ENCODE results near the gene TRAPPC2L. TPM values are rescaled to one million over a fixed set of nuclear protein-coding genes. Genes with fewer than 3 reads are reported as not detected.

The TRAPPC2L gene, protein sequence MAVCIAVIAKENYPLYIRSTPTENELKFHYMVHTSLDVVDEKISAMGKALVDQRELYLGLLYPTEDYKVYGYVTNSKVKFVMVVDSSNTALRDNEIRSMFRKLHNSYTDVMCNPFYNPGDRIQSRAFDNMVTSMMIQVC
- polyA plus RNA-seq: 10 to 100 TPM; 42.8 to 44.1 TPM

DNA sequence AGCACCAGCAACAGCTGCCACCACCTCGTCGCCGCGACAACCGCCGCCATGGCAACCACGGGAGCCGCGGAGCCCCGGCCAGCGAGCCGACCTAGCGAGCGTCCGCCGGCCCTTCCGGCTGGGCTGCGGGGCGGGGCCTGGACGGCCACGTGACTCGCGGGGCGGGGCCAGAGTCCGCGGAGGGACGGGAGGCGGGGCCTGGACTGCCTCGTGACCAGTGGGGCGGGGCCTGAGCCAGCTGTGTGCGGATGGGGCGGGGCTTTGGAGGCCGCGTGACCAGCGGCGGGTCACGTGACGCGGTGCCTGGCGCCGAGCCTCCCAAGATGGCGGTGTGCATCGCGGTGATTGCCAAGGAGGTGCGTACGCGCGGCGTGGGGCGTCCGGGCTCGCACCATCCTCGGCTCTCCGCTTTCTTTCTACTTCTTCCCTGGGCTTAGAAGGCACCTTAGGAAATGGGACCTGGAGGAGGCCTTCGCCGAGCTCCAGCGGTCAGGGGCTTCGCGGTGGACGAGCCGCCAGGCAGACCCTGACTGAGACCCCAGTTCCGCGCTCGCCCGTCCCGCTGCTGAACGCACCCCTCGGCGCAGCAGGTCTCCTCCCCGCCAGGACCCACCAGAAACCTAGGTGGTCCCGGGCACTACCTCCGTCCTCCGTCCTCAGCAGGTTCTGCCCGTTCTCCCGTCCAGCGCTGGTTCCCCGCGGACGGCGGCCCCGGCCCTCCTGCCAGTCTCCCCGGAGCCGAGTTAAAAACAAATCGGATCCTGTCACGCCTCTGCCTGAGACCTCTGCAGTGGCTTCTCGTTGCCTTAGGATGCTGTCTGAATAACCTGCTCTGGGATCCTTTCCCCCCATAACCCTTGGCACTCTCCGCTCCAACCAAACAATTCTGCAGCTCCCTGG, at the start of gene TRAPPC2L, which contains the start of gene GALNS:
Gene TRAPPC2L (plus strand): TSS at position 300 of the 900 bp plus-strand sequence. CDS start 24 bp downstream, at position 324.
Gene GALNS (minus strand): TSS at position 120 of the 900 bp plus-strand sequence. CDS start 70 bp downstream, at position 50.
- no peaks in the 10 kb centered on the region for H3K27me3 ChIP-seq (ENCODE audit: control insufficient read depth in 1 of 2, insufficient read depth in 2 of 2, low read length in 2 of 2)
- peaks cover 3 to 28% of the 10 kb centered on the region in 2 donors for H3K36me3 ChIP-seq (ENCODE audit: control insufficient read depth in 2 of 2, insufficient read depth in 2 of 2, low read length in 1 of 2)
- H3K4me3 ChIP-seq (ENCODE audit: low read depth in 1 of 2, low read length in 2 of 2): peak within 1 kb of the TSS; percentile 82 to 93
- H3K4me1 ChIP-seq (ENCODE audit: control insufficient read depth in 2 of 2, insufficient read depth in 2 of 2, low read length in 1 of 2): peaks cover 3 to 11% of the 10 kb centered on the region in 2 donors
- H3K27ac ChIP-seq (ENCODE audit: low read depth in 2 of 2, low read length in 1 of 2): peak within 1 kb of the TSS; percentile 78 to 89
- 0 to 1% methylated on average over 74 to 87 of the region's 87 CpGs for WGBS, 2 donors
- no peaks in the 10 kb centered on the region for H3K9me3 ChIP-seq (ENCODE audit: control insufficient read depth in 2 of 2, insufficient read depth in 1 of 2, low read depth in 1 of 2, low read length in 1 of 2)

DNA sequence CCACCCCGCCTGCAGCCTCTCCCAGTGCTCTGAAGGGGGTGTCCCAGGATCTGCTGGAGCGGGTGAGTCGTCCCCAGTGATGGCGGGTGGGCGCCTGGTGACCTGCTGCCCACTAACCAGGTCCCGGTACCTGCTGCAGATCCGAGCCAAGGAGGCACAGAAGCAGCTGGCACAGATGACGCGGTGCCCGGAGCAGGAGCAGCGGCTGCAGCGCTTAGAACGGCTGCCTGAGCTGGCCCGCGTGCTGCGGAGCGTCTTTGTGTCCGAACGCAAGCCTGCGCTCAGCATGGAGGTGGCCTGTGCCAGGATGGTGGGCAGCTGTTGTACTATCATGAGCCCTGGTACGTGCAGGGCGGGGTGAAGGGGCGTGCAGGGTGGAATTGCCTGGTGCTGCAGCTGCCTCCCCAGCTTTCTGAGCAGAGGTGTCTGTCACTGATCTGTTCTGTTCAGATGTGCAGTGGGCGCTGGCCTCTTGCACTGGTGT, 49.7 kb upstream of the TRAPPC2L start:
- H3K4me1 ChIP-seq (ENCODE audit: control insufficient read depth in 2 of 2, insufficient read depth in 2 of 2, low read length in 1 of 2): peaks cover 8 to 36% of the 10 kb centered on the region in 2 donors

DNA sequence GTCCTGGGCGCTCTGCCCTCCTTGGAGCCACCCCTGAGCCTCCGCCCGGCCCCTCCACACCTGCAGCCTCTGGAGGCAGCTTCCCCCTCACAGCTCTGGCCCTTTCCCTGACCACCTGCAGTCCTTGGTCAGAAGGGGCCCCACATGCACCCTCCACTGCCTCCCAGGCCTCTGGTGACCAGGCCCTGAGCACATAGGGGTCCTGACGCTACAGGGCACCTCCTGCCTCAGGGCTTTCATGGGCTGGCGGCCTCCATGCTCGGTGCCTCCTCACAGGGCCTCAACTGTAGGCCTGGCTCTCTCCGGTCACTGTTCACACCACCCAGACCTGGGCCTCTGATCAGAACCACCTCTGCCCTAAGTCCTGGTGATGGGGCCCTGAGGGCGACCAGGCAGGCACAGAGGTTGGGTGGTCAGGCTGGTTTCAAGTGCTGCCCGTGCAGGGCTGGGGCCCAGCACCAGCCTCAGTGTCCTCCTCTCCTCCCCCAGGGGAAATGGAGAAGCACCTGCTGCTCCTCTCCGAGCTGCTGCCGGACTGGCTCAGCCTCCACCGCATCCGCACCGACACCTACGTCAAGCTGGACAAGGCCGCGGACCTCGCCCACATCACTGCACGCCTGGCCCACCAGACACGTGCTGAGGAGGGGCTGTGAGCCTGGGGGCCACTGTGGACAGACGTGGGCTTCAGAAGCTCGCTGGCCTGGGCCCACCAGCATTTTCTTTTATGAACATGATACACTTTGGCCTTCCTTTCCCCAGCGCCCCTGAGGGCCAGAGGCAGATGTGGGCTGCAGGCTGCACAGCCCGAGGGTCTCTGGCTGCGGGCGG, 49.1 kb upstream of the TRAPPC2L start:
- Histone ChIP-seq H3K27me3 (ENCODE audit: control insufficient read depth in 1 of 2, insufficient read depth in 2 of 2, low read length in 2 of 2) (no peaks in the 10 kb centered on the region), H3K9me3 (ENCODE audit: control insufficient read depth in 2 of 2, insufficient read depth in 1 of 2, low read depth in 1 of 2, low read length in 1 of 2) (no peaks in the 10 kb centered on the region), H3K36me3 (ENCODE audit: control insufficient read depth in 2 of 2, insufficient read depth in 2 of 2, low read length in 1 of 2) (peaks cover 0 to 28% of the 10 kb centered on the region in 2 donors), H3K4me3 (ENCODE audit: low read depth in 1 of 2, low read length in 2 of 2) (no peak overlapping the region), H3K4me1 (ENCODE audit: control insufficient read depth in 2 of 2, insufficient read depth in 2 of 2, low read length in 1 of 2) (peaks cover 8 to 36% of the 10 kb centered on the region in 2 donors), H3K27ac (ENCODE audit: low read depth in 2 of 2, low read length in 1 of 2) (no peak overlapping the region)
- WGBS, 2 donors: 89 to 90% methylated on average over 26 of the region's 26 CpGs

More for the DNA sequence above, 49.7 kb upstream of the TRAPPC2L start:
- no peak overlapping the region for H3K4me3 ChIP-seq (ENCODE audit: low read depth in 1 of 2, low read length in 2 of 2)
- H3K9me3 ChIP-seq (ENCODE audit: control insufficient read depth in 2 of 2, insufficient read depth in 1 of 2, low read depth in 1 of 2, low read length in 1 of 2): no peaks in the 10 kb centered on the region
- no peaks in the 10 kb centered on the region for H3K27me3 ChIP-seq (ENCODE audit: control insufficient read depth in 1 of 2, insufficient read depth in 2 of 2, low read length in 2 of 2)
- H3K27ac ChIP-seq (ENCODE audit: low read depth in 2 of 2, low read length in 1 of 2): no peak overlapping the region
- 82 to 85% methylated on average over 24 of the region's 24 CpGs for WGBS, 2 donors
- peaks cover 0 to 28% of the 10 kb centered on the region in 2 donors for H3K36me3 ChIP-seq (ENCODE audit: control insufficient read depth in 2 of 2, insufficient read depth in 2 of 2, low read length in 1 of 2)

DNA sequence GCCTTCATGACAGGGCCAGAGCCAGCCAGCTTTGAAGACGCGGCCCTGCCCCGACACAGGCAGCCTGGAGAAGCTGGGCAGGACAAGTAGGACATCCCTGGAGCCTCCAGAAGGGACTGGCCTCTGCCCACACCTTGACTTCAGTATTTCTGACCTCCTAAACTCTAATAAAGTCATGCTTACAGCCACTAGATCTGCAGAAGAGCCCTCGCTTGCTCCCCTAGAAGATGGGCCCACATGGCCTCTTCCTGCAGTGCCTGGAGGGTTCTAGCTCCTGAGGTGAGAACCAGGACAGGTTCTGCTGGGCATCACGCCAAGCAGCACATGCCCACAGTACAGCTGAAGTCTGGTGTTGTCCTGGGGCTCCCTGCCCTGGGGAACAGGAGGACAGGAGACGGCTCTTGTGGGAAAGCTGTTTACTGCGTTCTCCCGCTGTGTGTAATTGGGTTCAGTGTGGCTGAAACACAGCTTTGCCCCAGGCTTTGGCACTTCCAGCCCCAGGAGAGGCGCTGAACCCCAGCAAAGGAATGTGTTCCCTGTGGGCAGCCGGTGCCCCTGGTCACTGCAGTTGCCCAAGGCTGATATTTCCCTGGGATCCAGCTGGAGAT, 47.8 kb upstream of the TRAPPC2L start:
- H3K27ac ChIP-seq (ENCODE audit: low read depth in 2 of 2, low read length in 1 of 2): no peak overlapping the region
- H3K36me3 ChIP-seq (ENCODE audit: control insufficient read depth in 2 of 2, insufficient read depth in 2 of 2, low read length in 1 of 2): peaks cover 0 to 28% of the 10 kb centered on the region in 2 donors
- H3K27me3 ChIP-seq (ENCODE audit: control insufficient read depth in 1 of 2, insufficient read depth in 2 of 2, low read length in 2 of 2): no peaks in the 10 kb centered on the region
- no peaks in the 10 kb centered on the region for H3K9me3 ChIP-seq (ENCODE audit: control insufficient read depth in 2 of 2, insufficient read depth in 1 of 2, low read depth in 1 of 2, low read length in 1 of 2)
- WGBS, 2 donors: 73 to 75% methylated on average over 10 of the region's 10 CpGs
- H3K4me1 ChIP-seq (ENCODE audit: control insufficient read depth in 2 of 2, insufficient read depth in 2 of 2, low read length in 1 of 2): peaks cover 11 to 35% of the 10 kb centered on the region in 2 donors
- H3K4me3 ChIP-seq (ENCODE audit: low read depth in 1 of 2, low read length in 2 of 2): no peak overlapping the region

DNA sequence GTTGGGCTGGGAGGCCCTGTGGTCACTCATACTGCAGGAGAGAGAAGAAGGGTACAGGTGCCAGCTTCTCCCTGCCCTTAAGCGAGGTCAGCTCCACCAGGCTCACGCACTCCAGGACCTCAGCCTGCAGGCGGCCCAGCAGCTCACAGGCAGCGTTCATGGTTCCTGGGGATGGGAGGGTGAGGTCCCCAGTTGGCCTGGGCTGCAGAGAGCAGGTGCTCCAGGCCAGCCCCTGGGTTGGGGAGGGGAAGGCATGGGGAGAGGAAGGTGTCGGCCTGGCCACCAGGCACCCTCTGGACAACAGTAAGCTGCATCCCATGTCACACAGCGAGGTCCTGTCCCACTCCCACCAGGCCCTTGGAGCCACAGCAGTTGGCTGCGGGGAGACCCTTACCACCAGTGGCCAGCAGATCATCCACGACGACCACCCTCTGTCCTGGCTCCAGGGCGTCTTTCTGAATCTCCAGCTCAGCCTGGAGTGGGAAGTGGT, 47.2 kb upstream of the TRAPPC2L start:
- peaks cover 11 to 30% of the 10 kb centered on the region in 2 donors for H3K4me1 ChIP-seq (ENCODE audit: control insufficient read depth in 2 of 2, insufficient read depth in 2 of 2, low read length in 1 of 2)
- peak overlapping the region in 1 of 2 donors; percentile 86 for H3K27ac ChIP-seq (ENCODE audit: low read depth in 2 of 2, low read length in 1 of 2)
- 73 to 78% methylated on average over 10 of the region's 10 CpGs for WGBS, 2 donors
- no peaks in the 10 kb centered on the region for H3K27me3 ChIP-seq (ENCODE audit: control insufficient read depth in 1 of 2, insufficient read depth in 2 of 2, low read length in 2 of 2)
- H3K4me3 ChIP-seq (ENCODE audit: low read depth in 1 of 2, low read length in 2 of 2): no peak overlapping the region
- no peaks in the 10 kb centered on the region for H3K9me3 ChIP-seq (ENCODE audit: control insufficient read depth in 2 of 2, insufficient read depth in 1 of 2, low read depth in 1 of 2, low read length in 1 of 2)
- H3K36me3 ChIP-seq (ENCODE audit: control insufficient read depth in 2 of 2, insufficient read depth in 2 of 2, low read length in 1 of 2): peaks cover 0 to 28% of the 10 kb centered on the region in 2 donors

DNA sequence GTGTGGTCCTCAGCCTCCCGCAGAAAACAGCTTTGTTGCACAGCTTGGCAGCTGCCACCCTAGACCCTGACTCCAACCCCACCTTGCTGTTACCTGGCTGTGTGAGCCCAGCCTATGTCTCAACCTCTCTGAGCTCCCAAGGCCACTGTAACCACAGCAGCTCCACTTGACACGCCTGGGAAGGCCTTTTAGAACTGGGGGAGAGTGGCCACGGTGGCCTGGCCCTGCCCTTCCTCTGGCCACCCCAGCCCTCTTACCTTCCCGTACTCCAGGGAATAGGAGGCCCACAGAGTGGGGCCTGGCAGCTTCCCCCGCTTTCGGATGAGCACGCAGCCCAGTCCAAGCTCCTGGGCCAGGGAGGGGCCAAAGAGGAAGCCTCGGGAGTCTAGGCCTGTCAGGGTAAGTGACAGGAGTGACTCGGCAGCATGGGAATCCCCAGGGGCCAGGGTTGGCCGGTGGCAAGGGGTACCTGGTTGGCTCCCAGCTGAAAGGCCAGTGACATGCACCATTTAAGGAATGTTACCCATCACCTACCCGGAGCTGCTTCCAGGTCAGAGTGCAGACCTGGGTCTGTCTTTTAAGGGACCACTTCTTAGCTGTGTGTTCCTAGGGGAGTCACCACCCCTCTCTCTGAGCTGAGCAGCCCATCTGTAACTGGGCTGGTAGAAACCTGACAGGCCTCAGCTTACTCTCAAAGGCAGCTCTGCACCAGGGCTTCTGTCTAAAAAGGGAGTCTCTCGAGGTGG, 46.6 kb upstream of the TRAPPC2L start:
- peak overlapping the region; percentile 57 to 83 for H3K4me3 ChIP-seq (ENCODE audit: low read depth in 1 of 2, low read length in 2 of 2)
- 19 to 25% methylated on average over 12 of the region's 12 CpGs for WGBS, 2 donors
- H3K4me1 ChIP-seq (ENCODE audit: control insufficient read depth in 2 of 2, insufficient read depth in 2 of 2, low read length in 1 of 2): peaks cover 11 to 24% of the 10 kb centered on the region in 2 donors
- peaks cover 0 to 28% of the 10 kb centered on the region in 2 donors for H3K36me3 ChIP-seq (ENCODE audit: control insufficient read depth in 2 of 2, insufficient read depth in 2 of 2, low read length in 1 of 2)
- no peaks in the 10 kb centered on the region for H3K27me3 ChIP-seq (ENCODE audit: control insufficient read depth in 1 of 2, insufficient read depth in 2 of 2, low read length in 2 of 2)
- H3K9me3 ChIP-seq (ENCODE audit: control insufficient read depth in 2 of 2, insufficient read depth in 1 of 2, low read depth in 1 of 2, low read length in 1 of 2): no peaks in the 10 kb centered on the region
- H3K27ac ChIP-seq (ENCODE audit: low read depth in 2 of 2, low read length in 1 of 2): peak overlapping the region; percentile 86 to 95

DNA sequence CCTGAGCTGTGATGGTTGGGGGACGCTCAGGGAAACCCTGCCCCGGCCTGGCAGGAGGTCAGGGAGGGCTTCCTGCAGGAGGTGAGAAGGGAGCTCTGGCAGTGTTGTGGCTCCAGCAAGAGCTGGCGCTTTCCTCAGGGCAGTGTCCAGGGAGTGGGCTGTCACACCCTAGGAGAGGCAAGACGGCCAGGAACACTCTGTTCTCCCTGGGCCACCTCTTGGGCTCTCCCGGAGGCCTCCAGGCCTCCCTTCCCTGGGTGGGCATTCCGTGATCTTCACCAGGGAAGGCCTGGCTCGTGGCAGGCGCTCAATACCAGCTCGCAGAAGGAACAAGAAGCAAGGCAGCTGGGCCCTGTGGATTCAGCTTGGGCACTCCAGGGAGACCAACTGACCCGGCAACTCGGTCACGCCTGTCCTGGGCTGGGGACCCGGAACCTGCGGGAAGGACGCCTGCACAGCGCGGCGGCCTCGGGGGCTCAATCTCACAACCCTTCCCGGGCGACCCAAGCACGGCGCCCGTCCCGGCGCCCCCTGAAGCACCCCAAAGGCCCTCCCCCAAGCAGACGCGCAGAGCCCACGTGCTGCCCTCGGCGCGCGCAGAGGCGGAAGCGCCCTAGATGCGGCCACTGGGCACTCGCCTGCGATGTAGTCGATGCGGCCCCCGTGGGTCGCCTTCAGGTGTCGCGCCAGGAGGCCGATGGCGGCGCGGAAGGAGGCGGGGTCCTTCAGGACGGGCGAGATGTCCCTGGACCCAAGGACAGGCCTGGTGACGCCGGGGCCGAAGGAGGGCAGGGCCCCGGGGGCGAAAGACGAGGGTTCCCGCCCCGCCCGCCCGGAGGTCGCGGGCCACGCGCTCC, 45.8 kb upstream of the TRAPPC2L start:
- peak overlapping the region; percentile 86 to 95 for H3K27ac ChIP-seq (ENCODE audit: low read depth in 2 of 2, low read length in 1 of 2)
- WGBS, 2 donors: 1% methylated on average over 63 to 65 of the region's 65 CpGs
- H3K4me1 ChIP-seq (ENCODE audit: control insufficient read depth in 2 of 2, insufficient read depth in 2 of 2, low read length in 1 of 2): peaks cover 11 to 24% of the 10 kb centered on the region in 2 donors
- peaks cover 0 to 25% of the 10 kb centered on the region in 2 donors for H3K36me3 ChIP-seq (ENCODE audit: control insufficient read depth in 2 of 2, insufficient read depth in 2 of 2, low read length in 1 of 2)
- H3K9me3 ChIP-seq (ENCODE audit: control insufficient read depth in 2 of 2, insufficient read depth in 1 of 2, low read depth in 1 of 2, low read length in 1 of 2): no peaks in the 10 kb centered on the region
- peak overlapping the region; percentile 57 to 83 for H3K4me3 ChIP-seq (ENCODE audit: low read depth in 1 of 2, low read length in 2 of 2)
- H3K27me3 ChIP-seq (ENCODE audit: control insufficient read depth in 1 of 2, insufficient read depth in 2 of 2, low read length in 2 of 2): no peaks in the 10 kb centered on the region

Data from esophagus (tissue), 2 donors.